HUES6 (cell line): ENCODE data around the gene GALNT15.

ENCODE experiments used
- H3K27ac ChIP-seq: 2 replicates; pipeline ENCODE4 v1.7.0; 2013; ENCODE audit warnings: low read depth, mild to moderate bottlenecking, low read length, inconsistent platforms
- H3K27me3 ChIP-seq: 2 replicates; pipeline ENCODE4 v1.6.1; 2013; ENCODE audit warnings: low read length; ENCODE audit not compliant: control insufficient read depth, insufficient read depth
- H3K36me3 ChIP-seq: 2 replicates; pipeline ENCODE4 v1.6.1; 2013; ENCODE audit warnings: low read length; ENCODE audit not compliant: control insufficient read depth, insufficient read depth
- H3K4me1 ChIP-seq: 2 replicates; pipeline ENCODE4 v1.6.1; 2013; ENCODE audit warnings: low read length; ENCODE audit not compliant: control insufficient read depth, insufficient read depth
- H3K4me3 ChIP-seq: 2 replicates; pipeline ENCODE4 v1.5.1; 2013; ENCODE audit warnings: low read depth, low read length
- H3K9ac ChIP-seq: one replicate; pipeline ENCODE4 v1.6.1; 2013; ENCODE audit warnings: mild to moderate bottlenecking, low read length
- H3K9me3 ChIP-seq: 2 replicates; pipeline ENCODE4 v1.6.1; 2013; ENCODE audit warnings: low read depth, low read length; ENCODE audit not compliant: control insufficient read depth, insufficient read depth

Gene GALNT15

GRCh38 chr3:16229681-16230080, 55.2 kb downstream of the GALNT15 start:
- Histone ChIP-seq H3K4me1 (no peaks in the 10 kb centered on the region), H3K9me3 (no peaks in the 10 kb centered on the region), H3K27ac (no peak overlapping the region), H3K27me3 (no peaks in the 10 kb centered on the region), H3K9ac (no peak overlapping the region), H3K4me3 (no peak overlapping the region), H3K36me3 (no peaks in the 10 kb centered on the region)

DNA sequence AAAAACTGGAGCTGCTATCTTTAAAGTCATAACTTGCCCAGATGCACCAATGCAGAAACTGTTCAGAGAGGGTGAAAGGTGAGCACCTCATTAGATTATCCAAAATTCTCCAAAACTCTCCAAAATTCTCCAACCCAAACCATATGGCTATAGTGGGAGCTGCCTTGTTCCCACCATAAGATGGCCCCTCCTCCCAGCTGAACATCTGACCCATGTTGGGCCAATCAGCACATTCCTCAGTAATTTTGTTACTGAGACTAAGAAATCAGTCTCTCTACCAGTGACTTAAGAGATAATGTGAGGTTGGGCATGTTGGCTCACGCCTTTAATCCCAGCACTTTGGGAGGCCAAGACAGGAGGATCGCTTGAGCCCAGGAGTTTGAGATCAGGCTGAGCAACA, 57.5 kb downstream of the GALNT15 start:
- no peaks in the 10 kb centered on the region for H3K36me3 ChIP-seq
- H3K27ac ChIP-seq = no peak overlapping the region
- H3K9me3 ChIP-seq = no peaks in the 10 kb centered on the region
- no peaks in the 10 kb centered on the region for H3K27me3 ChIP-seq
- no peak overlapping the region for H3K4me3 ChIP-seq
- no peaks in the 10 kb centered on the region for H3K4me1 ChIP-seq
- H3K9ac ChIP-seq = no peak overlapping the region

GRCh38 chr3:16233806-16234205, 59.3 kb downstream of the GALNT15 start:
- Histone ChIP-seq H3K9ac (no peak overlapping the region), H3K27ac (no peak overlapping the region), H3K27me3 (no peaks in the 10 kb centered on the region), H3K4me3 (no peak overlapping the region), H3K9me3 (no peaks in the 10 kb centered on the region), H3K4me1 (no peaks in the 10 kb centered on the region), H3K36me3 (no peaks in the 10 kb centered on the region)

DNA sequence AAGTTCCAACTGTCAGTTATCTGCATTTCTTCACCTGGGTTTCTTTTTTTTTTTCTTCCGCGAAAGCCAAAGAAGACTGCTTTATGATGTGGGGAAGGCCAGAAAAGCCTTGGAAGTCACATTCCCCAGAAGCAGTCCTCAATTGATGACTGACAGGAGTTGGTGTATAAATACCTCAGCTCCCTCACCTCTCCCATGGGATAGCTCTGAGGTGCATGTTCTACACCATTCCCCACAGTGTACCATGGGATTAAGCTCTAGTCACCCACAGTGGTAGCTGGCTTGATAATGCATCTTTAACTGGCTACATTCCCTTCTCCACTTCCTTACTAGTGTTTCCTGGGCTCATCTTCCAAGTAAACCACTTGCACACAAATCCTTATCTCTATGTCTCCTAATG, 59.8 kb downstream of the GALNT15 start:
- H3K4me3 ChIP-seq = no peak overlapping the region
- H3K27ac ChIP-seq = no peak overlapping the region

DNA sequence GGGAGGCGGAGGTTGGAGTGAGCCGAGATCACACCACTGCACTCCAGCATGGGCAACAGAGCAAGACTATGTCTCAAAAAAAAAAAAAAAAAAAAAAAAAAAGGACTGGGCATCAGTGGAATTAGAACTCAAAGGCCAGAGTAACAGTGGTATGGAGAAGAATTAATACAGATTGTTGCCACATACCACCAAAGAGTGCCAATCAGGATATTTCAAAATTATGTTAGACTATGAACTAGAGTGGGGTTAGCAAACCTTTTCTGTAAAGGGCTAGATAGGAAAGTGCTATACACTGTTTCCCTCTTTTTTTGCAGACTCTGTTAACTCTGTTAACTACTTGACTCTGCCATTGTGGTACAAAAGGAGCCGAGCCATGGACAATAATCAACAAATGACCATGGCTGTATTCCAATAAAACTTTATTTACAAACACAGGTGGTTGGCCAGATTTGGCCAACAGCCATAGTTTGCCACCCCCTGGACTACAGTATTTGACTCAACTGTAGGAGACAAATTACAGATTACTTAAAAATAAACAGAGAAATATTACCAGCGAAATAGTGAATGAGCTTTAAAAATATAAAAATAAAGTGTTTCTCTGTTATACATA, 61.7 kb downstream of the GALNT15 start:
- Histone ChIP-seq H3K27ac (no peak overlapping the region), H3K36me3 (no peaks in the 10 kb centered on the region), H3K9me3 (no peaks in the 10 kb centered on the region), H3K9ac (no peak overlapping the region), H3K27me3 (no peaks in the 10 kb centered on the region), H3K4me1 (no peaks in the 10 kb centered on the region), H3K4me3 (no peak overlapping the region)

More for the DNA sequence above, 59.8 kb downstream of the GALNT15 start:
- Histone ChIP-seq H3K27me3 (no peaks in the 10 kb centered on the region), H3K9ac (no peak overlapping the region), H3K9me3 (no peaks in the 10 kb centered on the region), H3K36me3 (no peaks in the 10 kb centered on the region), H3K4me1 (no peaks in the 10 kb centered on the region)

- Histone ChIP-seq H3K9me3 (no peaks in the 10 kb centered on the region), H3K4me1 (no peaks in the 10 kb centered on the region), H3K9ac (no peak overlapping the region), H3K36me3 (no peaks in the 10 kb centered on the region), H3K27me3 (no peaks in the 10 kb centered on the region), H3K27ac (no peak overlapping the region), H3K4me3 (no peak overlapping the region)
These were observed 62.4 kb downstream of the GALNT15 start for GRCh38 chr3:16236856-16237393.

- no peak overlapping the region for H3K9ac ChIP-seq
- no peaks in the 10 kb centered on the region for H3K36me3 ChIP-seq
- no peaks in the 10 kb centered on the region for H3K9me3 ChIP-seq
- H3K27ac ChIP-seq = no peak overlapping the region
- no peak overlapping the region for H3K4me3 ChIP-seq
- no peaks in the 10 kb centered on the region for H3K27me3 ChIP-seq
- H3K4me1 ChIP-seq = no peaks in the 10 kb centered on the region
These were observed 64.7 kb downstream of the GALNT15 start for GRCh38 chr3:16239086-16239770.

DNA sequence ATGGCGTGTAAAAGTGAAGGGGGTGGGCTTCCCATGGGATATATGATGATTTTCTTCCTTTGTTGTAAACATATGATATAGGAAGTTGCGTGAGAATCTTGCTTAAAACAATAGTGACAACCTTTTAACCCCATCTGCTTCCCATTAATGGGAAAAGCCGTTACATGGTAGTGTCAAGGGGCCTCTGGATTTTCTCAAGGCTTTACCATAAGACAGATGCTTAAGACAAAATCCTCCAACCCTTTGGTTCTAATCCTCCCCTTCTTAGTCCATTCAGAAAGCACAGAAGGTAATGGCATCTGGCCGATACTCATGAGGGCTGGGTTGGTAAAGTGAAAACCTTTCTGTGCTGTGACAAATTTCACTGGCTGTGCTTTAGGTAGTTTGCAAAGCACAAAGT, 65.3 kb downstream of the GALNT15 start:
- Histone ChIP-seq H3K9ac (no peak overlapping the region), H3K36me3 (no peaks in the 10 kb centered on the region), H3K27me3 (no peaks in the 10 kb centered on the region), H3K4me3 (no peak overlapping the region), H3K27ac (no peak overlapping the region), H3K4me1 (no peaks in the 10 kb centered on the region), H3K9me3 (no peaks in the 10 kb centered on the region)

GRCh38 chr3:16240229-16241023, 65.9 kb downstream of the GALNT15 start:
- no peaks in the 10 kb centered on the region for H3K36me3 ChIP-seq
- no peaks in the 10 kb centered on the region for H3K27me3 ChIP-seq
- no peak overlapping the region for H3K9ac ChIP-seq
- no peaks in the 10 kb centered on the region for H3K4me1 ChIP-seq
- no peaks in the 10 kb centered on the region for H3K9me3 ChIP-seq
- H3K4me3 ChIP-seq = no peak overlapping the region
- H3K27ac ChIP-seq = no peak overlapping the region

- Histone ChIP-seq H3K4me1 (0 out of 2 replicates have a peak, but pooled peaks cover 5% of the 10 kb centered on the region), H3K27me3 (no peaks in the 10 kb centered on the region), H3K9me3 (no peaks in the 10 kb centered on the region), H3K27ac (no peak overlapping the region), H3K9ac (no peak overlapping the region), H3K36me3 (no peaks in the 10 kb centered on the region), H3K4me3 (no peak overlapping the region)
These were observed 66.7 kb downstream of the GALNT15 start for GRCh38 chr3:16241225-16241624.

DNA sequence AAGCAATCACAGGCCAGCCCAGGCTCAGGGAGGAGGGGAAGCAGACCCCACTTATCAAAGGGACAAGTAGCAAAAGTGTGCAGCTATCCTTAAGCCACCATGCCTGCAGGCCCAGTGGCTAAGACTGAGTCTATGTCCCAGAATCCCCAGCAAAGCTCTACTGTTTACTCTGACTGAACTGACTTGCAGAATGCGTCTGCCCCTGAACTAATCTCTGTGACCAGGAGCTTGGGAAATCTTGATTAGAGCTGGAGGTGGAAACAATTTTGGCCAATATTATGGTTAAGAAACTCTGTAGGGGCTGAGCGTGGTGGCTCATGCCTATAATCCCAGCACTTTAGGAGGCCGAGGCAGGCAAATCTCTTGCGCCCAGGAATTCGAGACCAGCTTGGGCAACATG, 67.7 kb downstream of the GALNT15 start:
- H3K27ac ChIP-seq = no peak overlapping the region
- H3K27me3 ChIP-seq = no peaks in the 10 kb centered on the region
- H3K4me3 ChIP-seq = no peak overlapping the region
- no peaks in the 10 kb centered on the region for H3K36me3 ChIP-seq
- H3K4me1 ChIP-seq = 0 out of 2 replicates have a peak, but pooled peaks cover 5% of the 10 kb centered on the region
- H3K9me3 ChIP-seq = no peaks in the 10 kb centered on the region
- H3K9ac ChIP-seq = no peak overlapping the region
